NCI-H510A treated with DMSO at 0.1 percent for 48 hours (cell line): ENCODE results near the gene PSMD12.
"Not testable (repeated sequence)": the region's sequence is repeated elsewhere in the genome, so short reads cannot be mapped to it uniquely, and the experiment has no call there.

ENCODE experiments used
- DNase-seq: peaks from one replicate; lab custom pipeline; 2025; lab: John Stamatoyannopoulos, UW

PSMD12 gene

GRCh38 chr17:67366193-67367157 lies at the start of gene PSMD12:
TSS of gene PSMD12 (minus strand) at chr17:67366577. CDS start at chr17:67366519, 58 bp downstream.
- peak; percentile 92 for DNase-seq

DNA sequence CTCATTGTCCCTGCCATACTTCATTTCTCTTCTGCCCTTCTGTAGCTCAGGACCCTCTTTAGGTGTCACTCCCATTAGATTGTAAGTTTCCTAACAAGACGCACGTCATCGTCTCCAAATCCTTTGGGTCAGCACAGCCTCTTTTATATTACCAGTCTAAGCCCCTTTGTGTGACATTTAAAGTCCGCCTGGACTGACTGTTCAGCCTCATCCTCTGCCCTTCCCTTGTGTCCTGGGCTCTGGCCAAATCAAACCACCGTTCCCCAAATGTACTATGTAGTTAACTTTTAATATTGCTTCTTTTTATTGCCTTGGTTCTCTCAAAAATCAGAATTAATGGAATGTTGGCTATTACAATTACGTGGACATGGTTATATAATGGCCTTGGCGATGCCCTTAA lies 48.9 kb upstream of the PSMD12 start:
- no peak for DNase-seq

DNA sequence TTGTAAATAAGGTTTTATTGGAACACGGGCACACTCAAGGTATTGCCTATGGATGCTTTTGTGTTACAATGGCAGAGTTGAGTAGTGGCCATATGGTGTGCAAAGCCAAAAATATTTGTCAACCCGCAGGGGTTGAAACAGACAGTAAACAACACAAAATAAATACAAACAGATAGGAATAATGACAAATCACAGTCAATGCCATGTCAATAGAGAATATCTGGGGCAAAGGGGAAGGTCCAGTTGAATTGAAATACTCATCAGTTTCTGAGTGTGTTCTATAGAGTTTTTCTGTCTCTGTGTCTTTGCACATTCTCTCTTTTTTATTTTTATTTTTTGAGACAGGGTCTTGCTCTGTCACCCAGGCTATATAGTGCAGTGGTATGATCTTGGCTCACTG lies 48.2 kb upstream of the PSMD12 start:
- no peak for DNase-seq

DNA sequence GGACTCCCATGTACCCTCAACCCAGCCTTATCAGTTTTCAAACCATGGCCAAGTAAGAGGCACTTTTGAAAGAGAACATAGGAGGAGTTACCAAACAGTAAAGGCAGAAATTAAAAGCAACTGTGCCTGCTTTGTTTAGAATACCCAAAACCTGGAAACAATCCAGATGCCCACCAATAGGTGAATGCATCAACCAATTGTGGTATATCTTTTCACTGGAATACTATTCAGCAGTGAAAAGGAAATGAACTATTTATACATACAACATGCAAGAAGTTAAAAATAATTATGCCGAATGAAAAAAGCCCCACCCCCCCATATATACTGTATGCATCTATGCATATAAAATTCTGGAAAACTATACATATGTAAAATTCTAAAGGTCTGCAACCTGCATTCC lies 47.8 kb upstream of the PSMD12 start:
- no peak for DNase-seq

- no peak for DNase-seq
Observed at GRCh38 chr17:67413388-67413787, 47.0 kb upstream of the PSMD12 start.

GRCh38 chr17:67412941-67413340 lies 46.6 kb upstream of the PSMD12 start:
- no peak for DNase-seq

GRCh38 chr17:67412032-67412431 lies 45.7 kb upstream of the PSMD12 start:
- DNase-seq = no peak

DNA sequence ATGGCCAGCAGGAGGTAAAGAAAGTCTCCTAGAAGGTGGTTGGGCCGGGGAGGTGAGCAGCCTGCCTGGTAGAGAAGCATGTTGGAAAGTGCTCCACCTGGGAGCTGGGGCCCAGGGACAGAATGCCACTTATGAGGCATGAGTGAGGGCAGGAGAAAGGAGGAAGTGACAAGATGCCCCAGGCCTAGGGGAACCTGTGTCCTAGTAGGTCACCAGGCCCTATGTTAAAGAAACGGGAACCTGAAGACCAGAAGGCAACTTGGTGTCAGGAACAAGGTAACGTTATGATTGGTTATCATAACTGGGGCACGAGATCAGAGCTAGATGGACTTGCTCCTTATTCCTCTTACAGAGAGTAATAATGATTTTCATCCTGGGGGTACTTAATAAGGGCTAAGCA lies 45.0 kb upstream of the PSMD12 start:
- no peak for DNase-seq

- DNase-seq = not testable (repeated sequence)
Observed at GRCh38 chr17:67408455-67408830, 42.1 kb upstream of the PSMD12 start.

- no peak for DNase-seq
Observed at GRCh38 chr17:67403483-67403882, 37.1 kb upstream of the PSMD12 start.

DNA sequence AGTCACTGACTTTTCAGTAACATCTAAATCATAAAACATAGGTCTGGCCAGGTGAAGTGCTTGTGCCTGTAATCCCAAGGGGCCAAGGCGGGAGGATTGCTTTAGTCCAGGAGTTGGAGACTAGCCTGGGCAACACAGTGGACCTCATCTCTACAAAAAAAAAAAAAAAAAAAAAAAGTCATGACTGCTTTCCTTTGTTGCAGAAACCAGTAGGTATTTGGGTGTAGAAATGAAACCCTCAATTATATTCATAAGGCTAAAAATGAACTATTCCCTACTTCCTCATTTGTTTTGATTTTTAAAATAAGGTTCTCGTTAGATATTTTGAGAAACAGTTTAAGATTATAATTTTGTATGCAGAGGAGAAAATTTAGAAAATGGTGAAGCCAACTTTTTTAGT lies 36.7 kb upstream of the PSMD12 start:
- no peak for DNase-seq

GRCh38 chr17:67401598-67402504 lies 35.5 kb upstream of the PSMD12 start:
- no peak for DNase-seq

GRCh38 chr17:67401106-67401505 lies 34.7 kb upstream of the PSMD12 start:
- no peak for DNase-seq

- no peak for DNase-seq
Observed at GRCh38 chr17:67400193-67400592, 33.8 kb upstream of the PSMD12 start.

DNA sequence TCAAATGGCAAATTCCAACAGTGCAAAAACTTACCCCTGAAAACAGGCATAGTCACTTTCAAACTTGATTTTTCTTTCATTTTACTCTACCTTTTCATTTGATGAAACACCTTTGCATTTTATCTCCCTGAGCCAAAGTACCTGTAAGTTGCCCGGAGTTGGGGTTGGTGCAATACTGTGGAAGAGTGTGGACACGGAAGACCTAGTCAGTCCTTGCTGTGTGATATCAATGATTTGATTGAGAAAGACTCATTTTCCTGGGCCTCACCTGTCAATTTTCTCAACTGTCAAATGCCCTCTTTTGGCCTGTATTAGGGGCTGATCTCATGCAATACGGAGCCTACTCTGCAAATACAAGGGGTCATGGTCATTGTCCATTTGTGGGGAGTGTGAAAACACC lies 33.3 kb upstream of the PSMD12 start:
- DNase-seq = no peak

- no peak for DNase-seq
Observed at GRCh38 chr17:67393809-67394397, 27.5 kb upstream of the PSMD12 start.

DNA sequence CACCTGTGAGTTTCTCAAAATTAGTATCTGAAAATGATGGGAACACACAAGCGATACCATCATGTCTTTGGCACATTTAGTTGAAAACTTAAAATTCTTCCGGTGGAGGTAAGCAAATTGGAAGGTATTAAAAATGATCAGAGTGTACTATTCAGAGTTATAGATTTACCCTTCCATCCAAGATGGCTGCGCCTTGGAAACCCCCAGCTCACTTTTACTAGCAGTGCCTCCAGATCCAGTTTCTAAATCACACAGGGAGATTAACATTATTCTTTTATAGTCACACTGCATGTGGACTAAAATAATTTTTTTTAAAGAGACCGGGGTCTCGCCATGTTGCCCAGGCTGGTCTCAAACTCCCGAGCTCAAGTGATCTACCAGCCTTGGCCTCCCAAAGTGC lies 25.7 kb upstream of the PSMD12 start:
- no peak for DNase-seq

DNA sequence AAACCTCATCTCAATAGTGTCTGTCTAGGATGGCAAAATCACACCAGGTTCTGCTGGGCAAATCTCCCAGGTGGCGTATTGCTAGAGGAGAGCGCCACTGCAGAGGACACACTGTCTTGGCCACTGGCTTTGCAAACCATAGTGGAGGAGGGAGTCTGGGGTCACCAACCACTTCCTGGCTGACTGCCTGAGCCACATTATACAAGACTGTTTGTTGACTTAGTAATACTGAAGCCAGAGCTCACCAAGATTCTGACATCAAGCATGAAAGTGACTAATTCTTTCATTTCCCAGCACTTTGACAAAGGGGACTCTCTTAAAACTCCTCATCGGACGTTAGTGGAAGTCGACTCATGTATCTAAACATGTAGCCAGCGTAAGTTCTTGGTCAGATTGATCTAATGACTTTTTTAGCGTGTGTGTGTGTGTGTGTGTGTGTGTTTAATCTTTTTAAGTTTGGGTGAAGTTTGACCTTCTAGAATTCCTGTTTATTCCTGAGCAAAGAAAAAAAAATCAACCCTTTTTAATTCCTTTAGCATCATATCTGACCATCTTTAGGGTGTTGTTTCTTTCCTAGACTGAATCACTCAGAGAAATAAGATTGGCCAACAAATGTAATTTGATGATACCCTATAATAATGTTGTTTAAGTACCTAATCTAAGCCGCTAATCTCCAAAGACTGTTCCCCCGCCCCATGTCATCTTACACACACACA lies 24.4 kb upstream of the PSMD12 start:
- no peak for DNase-seq

GRCh38 chr17:67390006-67390645 lies 23.7 kb upstream of the PSMD12 start:
- DNase-seq = peak; percentile 48

- DNase-seq = no peak
Observed at GRCh38 chr17:67388986-67389385, 22.6 kb upstream of the PSMD12 start.

- not testable (repeated sequence) for DNase-seq
Observed at GRCh38 chr17:67388536-67388935, 22.2 kb upstream of the PSMD12 start.
